Ovary (tissue), 3 donors: Measurements from ENCODE around the gene BACH2.

Experiments used
- CTCF ChIP-seq, 3 donors: fragments of 450-650 bp in 2 of 3; fragments of 200-600 bp in 1 of 3; IDR thresholded peaks; one replicate each; pipeline versions ENCODE4 v1.5.1 to v1.8.0; 2016 to 2022; ENCODE audit warnings: antibody characterized with exemption in 3 of 3, mild to moderate bottlenecking in 1 of 3
- EP300 ChIP-seq: sonication (generic); formaldehyde crosslinking; IDR thresholded peaks from one replicate; pipeline ENCODE4 v1.6.1; 2017; ENCODE audit warnings: antibody characterized with exemption
- POLR2A ChIP-seq: fragments of 450-650 bp; IDR thresholded peaks from one replicate; pipeline ENCODE4 v1.6.1; 2017; ENCODE audit warnings: antibody characterized with exemption, mild to moderate bottlenecking, moderate library complexity
- donor health status: DM: no; HTN: no; CAD: no.

GRCh38 chr6:90148867-90149266 is 147.8 kb downstream of the BACH2 start:
- TF ChIP-seq CTCF (IDR thresholded peaks at IDR 0.05) (no peak), POLR2A (no peak), EP300 (no peak)
